GM06990 (cell line): ENCODE measurements around the gene VWA5A.

Experiments used
- DNase-seq: peaks from one replicate; pipeline ENCODE4 v3.0.0-alpha.2; 2011; ENCODE audit not compliant: insufficient read length; ENCODE audit errors: extremely low read depth
- H3K27me3 ChIP-seq: replicated peaks from 2 replicates; pipeline ENCODE4 v1.6.0; 2011; ENCODE audit warnings: low read length; ENCODE audit not compliant: control insufficient read depth, insufficient read depth
- H3K36me3 ChIP-seq: 2 replicates; pipeline ENCODE4 v1.5.1; 2011; ENCODE audit warnings: low read length; ENCODE audit not compliant: control insufficient read depth, insufficient read depth
- H3K4me3 ChIP-seq: replicated peaks from 2 replicates; pipeline ENCODE4 v1.5.1; 2011; ENCODE audit warnings: low read depth, mild to moderate bottlenecking, control low read depth, low read length
- TF ChIP-seq, protein P1 (sequence below): IDR thresholded peaks from 2 replicates; pipeline ENCODE4 v1.5.1; 2011; ENCODE audit warnings: low read length, control low read depth, mild to moderate bottlenecking, inconsistent platforms; ENCODE audit not compliant: insufficient read depth, poor library complexity, severe bottlenecking

The VWA5A gene, protein sequence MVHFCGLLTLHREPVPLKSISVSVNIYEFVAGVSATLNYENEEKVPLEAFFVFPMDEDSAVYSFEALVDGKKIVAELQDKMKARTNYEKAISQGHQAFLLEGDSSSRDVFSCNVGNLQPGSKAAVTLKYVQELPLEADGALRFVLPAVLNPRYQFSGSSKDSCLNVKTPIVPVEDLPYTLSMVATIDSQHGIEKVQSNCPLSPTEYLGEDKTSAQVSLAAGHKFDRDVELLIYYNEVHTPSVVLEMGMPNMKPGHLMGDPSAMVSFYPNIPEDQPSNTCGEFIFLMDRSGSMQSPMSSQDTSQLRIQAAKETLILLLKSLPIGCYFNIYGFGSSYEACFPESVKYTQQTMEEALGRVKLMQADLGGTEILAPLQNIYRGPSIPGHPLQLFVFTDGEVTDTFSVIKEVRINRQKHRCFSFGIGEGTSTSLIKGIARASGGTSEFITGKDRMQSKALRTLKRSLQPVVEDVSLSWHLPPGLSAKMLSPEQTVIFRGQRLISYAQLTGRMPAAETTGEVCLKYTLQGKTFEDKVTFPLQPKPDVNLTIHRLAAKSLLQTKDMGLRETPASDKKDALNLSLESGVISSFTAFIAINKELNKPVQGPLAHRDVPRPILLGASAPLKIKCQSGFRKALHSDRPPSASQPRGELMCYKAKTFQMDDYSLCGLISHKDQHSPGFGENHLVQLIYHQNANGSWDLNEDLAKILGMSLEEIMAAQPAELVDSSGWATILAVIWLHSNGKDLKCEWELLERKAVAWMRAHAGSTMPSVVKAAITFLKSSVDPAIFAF

DNA sequence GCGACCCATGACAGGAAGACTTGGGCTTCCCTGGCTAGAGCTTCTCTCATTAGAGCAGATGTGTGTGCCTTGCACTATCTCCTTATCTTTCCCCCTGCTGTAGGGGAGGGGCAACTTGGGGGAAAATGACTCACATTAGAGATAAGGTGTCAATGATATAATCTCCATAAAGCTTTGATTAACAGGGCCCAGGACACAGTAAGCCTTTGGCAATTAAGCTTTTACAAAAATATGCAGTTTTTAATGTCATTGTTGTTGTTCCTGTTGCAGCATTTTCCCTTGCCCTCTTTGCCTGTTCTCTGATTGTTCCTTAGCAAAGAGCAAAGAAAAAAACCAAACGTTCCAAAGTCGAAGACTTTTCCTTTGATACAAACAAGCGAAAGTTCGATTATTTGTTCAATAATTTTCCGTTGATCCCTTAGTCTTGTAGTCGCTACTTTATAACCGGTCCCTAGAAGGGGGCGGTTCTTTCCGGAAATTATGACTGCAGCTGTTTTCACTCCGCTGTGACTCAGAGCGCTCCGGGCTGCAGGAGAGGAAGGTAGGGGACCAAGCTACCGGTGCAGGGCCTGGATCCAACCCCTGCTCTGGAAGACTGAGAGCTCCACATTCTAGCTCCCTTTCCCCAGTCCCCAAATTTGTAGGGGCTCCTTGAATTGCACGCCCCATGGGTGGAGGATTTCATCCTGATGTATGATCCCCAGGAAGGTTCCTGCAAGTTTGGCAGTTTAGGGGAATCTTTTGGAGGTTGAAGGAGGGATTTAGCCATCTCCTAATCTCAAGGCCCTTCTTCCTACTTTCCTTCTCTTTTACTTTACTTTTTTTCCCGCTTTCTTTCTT is at the start of gene VWA5A:
TSS of gene VWA5A (plus strand) at position 509 of the 840 bp plus-strand sequence. CDS start 2,062 bp downstream, outside the sequence.
- TF ChIP-seq, protein P1, sequence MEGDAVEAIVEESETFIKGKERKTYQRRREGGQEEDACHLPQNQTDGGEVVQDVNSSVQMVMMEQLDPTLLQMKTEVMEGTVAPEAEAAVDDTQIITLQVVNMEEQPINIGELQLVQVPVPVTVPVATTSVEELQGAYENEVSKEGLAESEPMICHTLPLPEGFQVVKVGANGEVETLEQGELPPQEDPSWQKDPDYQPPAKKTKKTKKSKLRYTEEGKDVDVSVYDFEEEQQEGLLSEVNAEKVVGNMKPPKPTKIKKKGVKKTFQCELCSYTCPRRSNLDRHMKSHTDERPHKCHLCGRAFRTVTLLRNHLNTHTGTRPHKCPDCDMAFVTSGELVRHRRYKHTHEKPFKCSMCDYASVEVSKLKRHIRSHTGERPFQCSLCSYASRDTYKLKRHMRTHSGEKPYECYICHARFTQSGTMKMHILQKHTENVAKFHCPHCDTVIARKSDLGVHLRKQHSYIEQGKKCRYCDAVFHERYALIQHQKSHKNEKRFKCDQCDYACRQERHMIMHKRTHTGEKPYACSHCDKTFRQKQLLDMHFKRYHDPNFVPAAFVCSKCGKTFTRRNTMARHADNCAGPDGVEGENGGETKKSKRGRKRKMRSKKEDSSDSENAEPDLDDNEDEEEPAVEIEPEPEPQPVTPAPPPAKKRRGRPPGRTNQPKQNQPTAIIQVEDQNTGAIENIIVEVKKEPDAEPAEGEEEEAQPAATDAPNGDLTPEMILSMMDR: no peak
- no peaks in the 10 kb centered on the region for H3K27me3 ChIP-seq

DNA sequence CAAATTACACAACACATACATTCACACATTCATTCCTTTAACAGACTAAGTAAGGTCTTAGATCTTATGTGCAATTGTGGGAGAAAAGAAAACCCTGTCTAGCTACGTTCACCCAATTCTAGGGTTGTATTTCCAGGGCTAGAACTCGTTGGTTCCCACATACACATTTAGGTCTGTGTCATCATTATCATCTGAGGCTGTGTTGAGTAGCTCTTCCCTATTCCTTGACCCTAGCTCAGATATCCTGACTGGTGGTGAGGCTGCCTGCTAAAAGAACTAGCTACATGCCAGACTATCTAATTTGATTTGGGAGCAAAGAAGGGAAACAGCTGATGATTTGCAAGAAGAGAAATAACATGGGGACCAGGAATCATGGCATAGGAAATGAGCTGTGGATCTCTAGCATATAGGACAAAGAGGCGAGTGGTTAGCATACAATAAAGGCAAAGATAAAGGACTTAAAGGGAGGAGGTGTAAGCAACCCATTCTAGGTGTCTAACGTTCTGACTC is 46.6 kb upstream of the VWA5A start:
- H3K27me3 ChIP-seq: no peaks in the 10 kb centered on the region
- TF ChIP-seq, protein P1: no peak
- no peak overlapping the region for H3K4me3 ChIP-seq
- no peaks in the 10 kb centered on the region for H3K36me3 ChIP-seq
- no peak for DNase-seq

More for the DNA sequence above, at the start of gene VWA5A:
- no peaks in the 10 kb centered on the region for H3K36me3 ChIP-seq
- DNase-seq: peak; percentile 37
- peak within 1 kb of the TSS; percentile 19; the same call in 1 of the 2 replicates for H3K4me3 ChIP-seq

DNA sequence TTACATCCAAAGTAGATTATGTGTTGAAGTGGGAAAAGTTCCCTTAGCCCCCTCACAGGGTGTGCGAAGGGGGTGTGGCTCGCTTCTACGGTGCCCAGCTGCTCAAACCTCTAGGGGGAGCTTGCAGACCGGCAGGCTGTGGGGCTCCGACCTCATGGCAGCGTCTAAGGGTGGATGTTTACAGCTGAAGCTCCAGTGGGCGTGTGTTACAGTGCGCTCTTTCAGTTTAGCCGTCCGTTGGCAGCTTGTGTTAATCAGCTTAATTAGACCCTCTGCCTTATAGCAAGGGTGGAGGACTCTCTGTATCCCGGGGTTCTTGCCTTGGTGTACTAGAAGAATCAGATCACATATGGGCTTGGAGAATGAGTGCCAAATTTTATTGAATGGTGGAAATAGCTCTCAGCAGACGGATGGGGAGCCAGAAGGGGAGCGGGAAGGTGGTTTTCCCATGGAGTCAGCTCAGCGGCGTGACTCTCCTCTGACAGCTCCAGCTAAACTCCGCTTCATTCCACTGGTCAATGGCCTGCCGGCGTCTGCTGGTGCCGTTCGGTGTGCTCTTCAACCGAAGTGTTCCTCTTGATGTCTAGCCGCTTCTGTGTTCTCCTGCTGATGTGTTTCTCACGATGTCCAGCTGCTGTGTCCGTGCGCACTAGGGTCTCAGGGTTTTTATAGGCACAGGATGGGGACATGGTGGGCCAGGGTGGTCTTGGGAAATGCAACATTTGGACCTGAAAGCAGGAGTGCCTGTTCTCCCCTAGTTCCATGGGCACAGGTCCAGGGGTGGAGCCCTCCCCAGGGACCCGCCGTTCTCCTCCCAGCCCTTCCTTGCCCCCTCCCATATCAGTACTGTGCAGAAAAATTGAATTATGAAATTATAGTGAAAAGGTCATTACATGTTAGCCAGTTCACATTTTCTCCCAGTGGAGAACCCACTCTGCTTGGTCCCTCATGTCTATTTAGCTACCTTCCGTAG is 45.5 kb upstream of the VWA5A start:
- H3K4me3 ChIP-seq: no peak overlapping the region
- TF ChIP-seq, protein P1: peak; percentile 74
- H3K27me3 ChIP-seq: no peaks in the 10 kb centered on the region
- H3K36me3 ChIP-seq: no peaks in the 10 kb centered on the region
- peak; percentile 33 for DNase-seq

DNA sequence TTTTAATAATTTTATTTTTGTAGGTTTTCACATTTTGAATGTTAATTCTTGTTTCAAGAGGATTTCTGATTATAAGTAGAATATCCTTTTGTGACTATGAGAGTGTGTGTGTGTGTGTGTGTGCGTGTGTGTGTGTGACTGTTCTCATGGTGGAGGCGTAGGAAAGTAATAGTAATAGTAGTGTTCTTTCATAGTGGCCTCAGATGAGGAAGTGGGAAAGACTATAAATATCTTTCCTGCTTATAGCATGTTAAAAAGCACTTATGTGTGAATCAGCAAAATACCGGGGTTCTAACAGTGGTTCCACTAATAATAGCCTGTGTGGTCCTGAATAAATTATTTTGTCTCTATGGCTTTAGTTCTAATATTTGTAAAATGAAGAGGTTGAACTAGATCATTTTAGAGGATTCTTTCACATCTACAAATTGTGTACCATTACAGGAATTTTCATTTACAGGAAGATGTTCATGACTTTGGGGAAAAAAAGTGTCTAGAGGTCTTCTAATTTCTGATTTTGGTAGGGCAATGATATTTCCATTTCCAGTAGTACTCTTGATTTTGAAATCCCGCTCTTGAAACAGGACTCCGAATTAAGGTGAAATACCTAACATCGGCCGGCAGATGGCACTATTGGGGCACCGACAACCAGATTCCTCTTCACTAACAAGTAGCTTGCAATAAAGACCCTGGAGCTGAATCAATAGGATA is 44.2 kb upstream of the VWA5A start:
- Histone ChIP-seq H3K4me3 (peak overlapping the region; percentile 25), H3K36me3 (no peaks in the 10 kb centered on the region), H3K27me3 (no peaks in the 10 kb centered on the region)
- DNase-seq: peak; percentile 70
- TF ChIP-seq, protein P1: peak; percentile 68
